Keratinocyte (primary cell): ENCODE measurements around the gene MMP11. TPM values are rescaled to one million over a fixed set of nuclear protein-coding genes. Genes with fewer than 3 reads are reported as not detected.

Experiments
- DNase-seq: peaks from one replicate; pipeline ENCODE4 v3.0.0-alpha.2; 2011; ENCODE audit warnings: low read depth, missing footprints, low spot score
- FAIRE-seq: peaks from 2 replicates; lab custom pipeline; 2011; peaks lifted over from hg19 to GRCh38; lab: Jason Lieb, UNC
- H2AFZ ChIP-seq: 2 replicates; pipeline ENCODE4 v1.6.0; 2012; ENCODE audit warnings: low read length, control low read depth, inconsistent platforms; ENCODE audit not compliant: control insufficient read depth
- H3K27ac ChIP-seq: 2 replicates; pipeline ENCODE4 v1.5.1; 2011; ENCODE audit warnings: low read length; ENCODE audit not compliant: control insufficient read depth, insufficient read depth
- H3K27me3 ChIP-seq: 3 replicates; pipeline ENCODE4 v1.6.0; 2011; ENCODE audit warnings: low read length; ENCODE audit not compliant: control insufficient read depth, insufficient read depth; ENCODE audit errors: extremely low read depth
- H3K36me3 ChIP-seq, 2 experiments: 2 replicates in 1 of 2; 3 replicates in 1 of 2; pipeline ENCODE4 v1.5.1; 2011; ENCODE audit warnings: low read length in 2 of 2, mild to moderate bottlenecking in 1 of 2; ENCODE audit not compliant: control insufficient read depth in 2 of 2, insufficient read depth in 2 of 2; ENCODE audit errors: extremely low read depth in 1 of 2
- H3K4me1 ChIP-seq: 3 replicates; pipeline ENCODE4 v1.5.1; 2011; ENCODE audit warnings: low read length; ENCODE audit not compliant: control insufficient read depth, insufficient read depth; ENCODE audit errors: extremely low read depth
- H3K4me2 ChIP-seq: 3 replicates; pipeline ENCODE4 v1.6.0; 2011; ENCODE audit warnings: low read depth, low read length; ENCODE audit not compliant: control insufficient read depth, insufficient read depth; ENCODE audit errors: extremely low read depth
- H3K4me3 ChIP-seq, 3 experiments: fragments of 200-600 bp in 1 of 3; sonication (generic) in 1 of 3; 2 replicates in 2 of 3; 3 replicates in 1 of 3; pipeline ENCODE4 v1.5.1; 2011 to 2016; ENCODE audit warnings: low read length in 3 of 3, mild to moderate bottlenecking in 3 of 3, control low read depth in 2 of 3, inconsistent platforms in 1 of 3, low read depth in 1 of 3, mixed read lengths in 1 of 3, mixed run types in 1 of 3, moderate library complexity in 1 of 3; ENCODE audit not compliant: control insufficient read depth in 2 of 3, insufficient read depth in 2 of 3; ENCODE audit errors: extremely low read depth in 1 of 3
- H3K79me2 ChIP-seq: 2 replicates; pipeline ENCODE4 v1.6.0; 2012; ENCODE audit warnings: low read length; ENCODE audit not compliant: control insufficient read depth, insufficient read depth
- H3K9ac ChIP-seq: 3 replicates; pipeline ENCODE4 v1.6.0; 2011; ENCODE audit warnings: low read length; ENCODE audit not compliant: control insufficient read depth, insufficient read depth; ENCODE audit errors: extremely low read depth
- H3K9me1 ChIP-seq: 3 replicates; pipeline ENCODE4 v1.6.0; 2011; ENCODE audit warnings: low read length; ENCODE audit not compliant: control insufficient read depth, insufficient read depth; ENCODE audit errors: extremely low read depth
- H3K9me3 ChIP-seq: 2 replicates; pipeline ENCODE4 v1.5.1; 2012; ENCODE audit warnings: low read depth, low read length; ENCODE audit not compliant: control insufficient read depth
- H4K20me1 ChIP-seq: 3 replicates; pipeline ENCODE4 v1.6.0; 2011; ENCODE audit warnings: low read length; ENCODE audit not compliant: control insufficient read depth, insufficient read depth; ENCODE audit errors: extremely low read depth
- CTCF ChIP-seq, 3 experiments: IDR thresholded peaks in 1 of 3; conservative IDR thresholded peaks in 1 of 3; optimal IDR thresholded peaks in 1 of 3; 2 replicates in 2 of 3; 3 replicates in 1 of 3; pipeline versions ENCODE3 to v1.5.1; 2011; ENCODE audit warnings: low read length in 3 of 3, mild to moderate bottlenecking in 3 of 3, moderate library complexity in 2 of 3, control low read depth in 1 of 3, inconsistent platforms in 1 of 3; ENCODE audit not compliant: insufficient read depth in 2 of 3; ENCODE audit errors: extremely low read depth in 1 of 3
- EZH2 ChIP-seq: IDR thresholded peaks from one replicate; pipeline ENCODE4 v1.6.1; 2012; ENCODE audit warnings: inconsistent platforms, mild to moderate bottlenecking, low read length, moderate library complexity
- dilution Hi-C: fragments of 300-500 bp; cut with MboI; formaldehyde crosslinking; loops from one replicate; pipeline ENCODE4 v1.7.0; 2020; ENCODE audit warnings: low sequenced_read_pairs; ENCODE audit not compliant: extremely low pct_ligation_motif_present
- polyA plus RNA-seq, 5 experiments: library from polyadenylated mRNA; depleted of rRNA in 3 of 5; stranded (reverse) in 3 of 5; stranded (forward) in 1 of 5; unstranded in 1 of 5; fragments of >200 nt; gene quantifications; 1 replicate in 1 of 5; 2 replicates in 3 of 5; 3 replicates in 1 of 5; pipeline versions ENCODE4 v1.2.1 to v1.2.3, GENCODE V29; 2011 to 2012; ENCODE audit warnings: missing spikeins in 2 of 5, low read depth in 1 of 5, low replicate concordance in 1 of 5

Gene MMP11
- polyA plus RNA-seq, 1 donor (not counting 4 experiments of a cell fraction or from before 2014, with no cell fraction given): 0.13 TPM

- peaks cover 7% of the 10 kb centered on the region for H4K20me1 ChIP-seq
- no peak overlapping the region for H3K9ac ChIP-seq
- H3K4me1 ChIP-seq: peaks cover 27% of the 10 kb centered on the region
- TF ChIP-seq CTCF (optimal IDR thresholded peaks at IDR 0.05 in 1 of 3, IDR thresholded peaks at IDR 0.05 in 1 of 3, conservative IDR thresholded peaks at IDR 0.05 in 1 of 3; ENCODE audit: extremely low read depth in 1 of 3, insufficient read depth in 2 of 3, low read length in 3 of 3): no peak
- TF ChIP-seq EZH2: no peak
- DNase-seq (no peak), FAIRE-seq (no peak)
- no peaks in the 10 kb centered on the region for H3K9me3 ChIP-seq
- H3K4me3 ChIP-seq: no peak overlapping the region
- no peak overlapping the region for H3K27ac ChIP-seq
- H3K27me3 ChIP-seq: no peaks in the 10 kb centered on the region
- no peak overlapping the region for H2AFZ ChIP-seq
- H3K4me2 ChIP-seq: no peak overlapping the region
- no peaks in the 10 kb centered on the region for H3K36me3 ChIP-seq
- H3K79me2 ChIP-seq: peaks cover 12% of the 10 kb centered on the region
- dilution Hi-C loops: no loop called here
- no peaks in the 10 kb centered on the region for H3K9me1 ChIP-seq
Observed at GRCh38 chr22:23783265-23784150, 10.9 kb downstream of the MMP11 start.

- Histone ChIP-seq H2AFZ (no peak overlapping the region), H3K4me2 (no peak overlapping the region)
Observed at GRCh38 chr22:23784215-23784732, 11.6 kb downstream of the MMP11 start.

More at GRCh38 chr22:23784215-23784732, 11.6 kb downstream of the MMP11 start:
- FAIRE-seq: no peak
- H4K20me1 ChIP-seq: peaks cover 9% of the 10 kb centered on the region
- H3K27ac ChIP-seq: no peak overlapping the region
- no peak overlapping the region for H3K4me3 ChIP-seq
- no peak overlapping the region for H3K9ac ChIP-seq
- dilution Hi-C loops: no loop called here
- no peaks in the 10 kb centered on the region for H3K36me3 ChIP-seq
- TF ChIP-seq EZH2 (no peak), CTCF (optimal IDR thresholded peaks at IDR 0.05 in 1 of 3, IDR thresholded peaks at IDR 0.05 in 1 of 3, conservative IDR thresholded peaks at IDR 0.05 in 1 of 3; ENCODE audit: extremely low read depth in 1 of 3, insufficient read depth in 2 of 3, low read length in 3 of 3) (no peak)
- H3K9me1 ChIP-seq: no peaks in the 10 kb centered on the region
- H3K4me1 ChIP-seq: peaks cover 27% of the 10 kb centered on the region
- H3K27me3 ChIP-seq: no peaks in the 10 kb centered on the region
- no peak for DNase-seq
- peaks cover 20% of the 10 kb centered on the region for H3K79me2 ChIP-seq
- H3K9me3 ChIP-seq: no peaks in the 10 kb centered on the region
